Stomach (tissue), 9 donors: ENCODE data around the gene TUBG2. TPM values are rescaled to one million over a fixed set of nuclear protein-coding genes. Genes with fewer than 3 reads are reported as not detected.
"Not testable (repeated sequence)": the region's sequence is repeated elsewhere in the genome, so short reads cannot be mapped to it uniquely, and the experiment has no call there.

Source experiments
- DNase-seq, 2 donors: peaks; one replicate each; pipeline versions ENCODE4 v3.0.0 to v3.0.0-alpha.2; 2013 to 2019
- H3K27ac ChIP-seq, 5 donors: fragments of 200-600 bp in 4 of 5; sonication (generic) in 4 of 5; one replicate each; pipeline ENCODE4 v1.5.1; 2013 to 2019; ENCODE audit warnings: mild to moderate bottlenecking in 1 of 5, moderate library complexity in 1 of 5
- H3K27me3 ChIP-seq, 3 donors: fragments of 200-600 bp; sonication (generic); one replicate each; pipeline ENCODE4 v1.5.1; 2017 to 2019; ENCODE audit warnings: mixed run types in 1 of 3
- H3K36me3 ChIP-seq, 4 donors: fragments of 200-600 bp; sonication (generic); 1 replicate in 3 of 4; 2 replicates in 1 of 4; pipeline ENCODE4 v1.5.1; 2016 to 2019
- H3K4me1 ChIP-seq, 4 donors: fragments of 200-600 bp; sonication (generic); one replicate each; pipeline ENCODE4 v1.5.1; 2016 to 2019
- H3K4me3 ChIP-seq, 4 donors: fragments of 200-600 bp; sonication (generic) in 3 of 4; one replicate each; pipeline ENCODE4 v1.5.1; 2016 to 2019; ENCODE audit warnings: mild to moderate bottlenecking in 1 of 4
- H3K9me3 ChIP-seq, 4 donors: fragments of 200-600 bp; sonication (generic); one replicate each; pipeline ENCODE4 v1.5.1; 2016 to 2019
- EP300 ChIP-seq: sonication (generic); formaldehyde crosslinking; IDR thresholded peaks from one replicate; pipeline ENCODE4 v1.6.1; 2017; ENCODE audit warnings: antibody characterized with exemption
- POLR2A ChIP-seq, 4 donors: fragments of 450-650 bp; IDR thresholded peaks; one replicate each; pipeline ENCODE4 v1.6.1; 2016; ENCODE audit warnings: antibody characterized with exemption in 4 of 4, control low read depth in 2 of 4, mild to moderate bottlenecking in 1 of 4, moderate library complexity in 1 of 4
- POLR2AphosphoS5 ChIP-seq, 3 donors: sonication (generic); formaldehyde crosslinking; IDR thresholded peaks; one replicate each; pipeline ENCODE4 v1.6.1; 2016; ENCODE audit warnings: antibody characterized with exemption in 3 of 3
- WGBS, 5 donors: extraction: QIAGEN DNeasy Blood & Tissue Kit in 3 of 5; methylation state at CpG; one replicate each; pipeline versions ENCODE4 v1.1.5 to v1.1.7; 2013 to 2018; 5-methylcytosine and 5-hydroxymethylcytosine counted together
- intact Hi-C: fragments of 100-400 bp; cut with DNase I; formaldehyde crosslinking; loops from one replicate; pipeline ENCODE4 v1.15.1; 2023; ENCODE audit warnings: low total_unique reads
- polyA plus RNA-seq, 3 donors: library from polyadenylated mRNA; stranded (reverse); fragments of 200-250 nt; gene quantifications; one replicate each; pipeline ENCODE4 v1.2.3, GENCODE V29; 2013
- total RNA-seq, 5 donors: library from RNA; depleted of rRNA; stranded (reverse); fragments of >200 nt; gene quantifications; one replicate each; pipeline versions ENCODE4 v1.1.0 to v1.2.3, GENCODE V29; 2014 to 2016
- TF ChIP-seq, protein P1 (sequence below), 7 experiments: fragments of 450-650 bp in 4 of 7; fragments of 200-600 bp in 3 of 7; sonication (generic) in 3 of 7; IDR thresholded peaks; one replicate each; pipeline ENCODE4 v1.5.1; 2016 to 2019; ENCODE audit warnings: antibody characterized with exemption in 7 of 7, control low read depth in 2 of 7, mild to moderate bottlenecking in 1 of 7
- donor health status: healthy with polysubstance abuse.
- donor health status: Bipolar disorder and iron deficiency.
- donor health status: healthy.

Gene TUBG2
- total and polyA plus RNA-seq, 8 donors = 4.3 to 181 (median 15.9) TPM

DNA sequence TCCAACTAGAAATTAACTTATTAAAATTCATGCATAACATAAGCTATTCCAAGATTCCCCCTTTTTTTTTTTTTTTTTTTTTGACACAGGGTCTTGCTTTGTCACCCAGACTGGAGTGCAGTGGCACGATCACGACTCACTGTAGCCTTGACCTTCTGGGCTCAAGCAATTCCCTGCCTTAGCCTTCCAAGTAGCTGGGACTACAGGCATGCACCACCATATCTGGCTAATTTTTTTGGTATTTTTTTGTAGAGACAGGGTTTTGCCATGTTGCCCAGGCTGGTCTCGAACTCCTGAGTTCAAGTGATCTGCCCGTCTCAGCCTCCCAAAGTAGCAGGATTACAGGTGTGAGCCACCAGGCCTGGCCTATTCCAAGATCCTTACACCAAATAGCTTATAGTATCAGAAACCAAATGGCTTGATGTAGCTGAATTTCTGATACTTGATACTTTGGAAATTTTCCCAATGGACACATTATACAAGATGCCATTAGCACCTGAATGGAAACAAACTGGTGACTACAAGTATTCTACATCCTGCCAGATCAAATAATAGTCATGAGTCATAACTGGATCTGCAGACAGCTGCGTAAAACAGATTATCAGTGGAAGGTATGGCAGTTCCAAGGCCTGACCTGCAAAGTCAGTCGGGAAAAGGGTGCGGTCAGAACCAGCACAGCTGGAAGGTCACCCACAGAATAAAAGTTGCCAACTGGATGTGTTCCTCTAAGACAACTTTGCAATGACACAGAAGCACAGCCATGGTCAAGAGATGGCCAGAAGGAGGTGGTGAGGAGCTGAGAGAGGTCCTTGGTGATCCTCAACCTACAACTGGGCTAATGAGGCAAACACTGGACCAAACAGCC lies 35.1 kb upstream of the TUBG2 start:
- H3K9me3 ChIP-seq = no peaks in the 10 kb centered on the region
- 55 to 73% (median 63%) methylated on average over 7 of the region's 7 CpGs for WGBS, 5 donors
- intact Hi-C loops = no loop called here
- peak; percentile 81 to 84 for DNase-seq
- no peak overlapping the region for H3K4me3 ChIP-seq
- H3K36me3 ChIP-seq = no peaks in the 10 kb centered on the region
- TF ChIP-seq EP300 (no peak), POLR2AphosphoS5 (IDR thresholded peaks at IDR 0.05) (peak; percentile 45 to 92 (median 78))
- H3K27ac ChIP-seq = peak overlapping the region; percentile 71 to 88 (median 79)
- no peaks in the 10 kb centered on the region for H3K27me3 ChIP-seq
- H3K4me1 ChIP-seq = peaks cover 3 to 26% (median 11%) of the 10 kb centered on the region in 4 donors

DNA sequence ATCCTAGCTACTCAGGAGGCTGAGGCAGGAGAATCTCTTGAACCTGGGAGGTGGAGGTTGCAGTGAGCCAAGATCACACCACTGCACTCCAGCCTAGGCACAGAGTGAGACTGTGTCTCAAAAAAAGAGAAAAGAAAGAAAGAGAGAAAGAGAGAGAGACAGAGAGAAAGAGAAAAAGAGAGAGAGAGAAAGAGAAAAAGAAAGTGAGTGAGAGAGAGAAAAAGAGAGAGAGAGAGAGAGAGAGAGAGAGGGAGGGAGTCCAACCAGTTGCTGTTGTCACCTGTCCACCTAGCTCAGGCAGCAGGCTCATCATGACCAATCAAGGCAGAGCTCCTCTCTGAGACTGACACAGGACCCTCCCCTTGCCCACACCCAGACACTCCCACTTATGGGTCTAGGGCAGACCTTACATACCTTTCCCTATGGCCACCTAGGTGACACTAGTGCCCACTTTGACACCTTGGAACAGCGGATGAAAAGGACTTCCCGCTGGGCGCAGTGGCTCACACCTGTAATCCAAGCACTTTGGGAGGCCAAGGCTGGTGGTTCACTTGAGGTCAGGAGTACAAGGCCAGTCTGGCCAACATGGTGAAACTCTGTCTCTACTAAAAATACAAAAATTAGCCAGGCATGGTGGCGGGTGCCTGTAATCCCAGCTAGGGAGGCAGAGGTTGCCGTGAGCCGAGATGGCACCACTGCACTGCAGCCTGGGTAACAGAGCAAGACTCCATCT lies 31.9 kb upstream of the TUBG2 start:
- H3K4me3 ChIP-seq, H3K27me3 ChIP-seq, intact Hi-C loops, H3K36me3 ChIP-seq, H3K9me3 ChIP-seq, DNase-seq: not testable (repeated sequence)
- Histone ChIP-seq H3K27ac (peak overlapping the region in 1 of 5 donors; percentile 8), H3K4me1 (peaks cover 6 to 27% (median 17%) of the 10 kb centered on the region in 4 donors)
- 95 to 98% (median 97%) methylated on average over 6 of the region's 6 CpGs for WGBS, 5 donors

DNA sequence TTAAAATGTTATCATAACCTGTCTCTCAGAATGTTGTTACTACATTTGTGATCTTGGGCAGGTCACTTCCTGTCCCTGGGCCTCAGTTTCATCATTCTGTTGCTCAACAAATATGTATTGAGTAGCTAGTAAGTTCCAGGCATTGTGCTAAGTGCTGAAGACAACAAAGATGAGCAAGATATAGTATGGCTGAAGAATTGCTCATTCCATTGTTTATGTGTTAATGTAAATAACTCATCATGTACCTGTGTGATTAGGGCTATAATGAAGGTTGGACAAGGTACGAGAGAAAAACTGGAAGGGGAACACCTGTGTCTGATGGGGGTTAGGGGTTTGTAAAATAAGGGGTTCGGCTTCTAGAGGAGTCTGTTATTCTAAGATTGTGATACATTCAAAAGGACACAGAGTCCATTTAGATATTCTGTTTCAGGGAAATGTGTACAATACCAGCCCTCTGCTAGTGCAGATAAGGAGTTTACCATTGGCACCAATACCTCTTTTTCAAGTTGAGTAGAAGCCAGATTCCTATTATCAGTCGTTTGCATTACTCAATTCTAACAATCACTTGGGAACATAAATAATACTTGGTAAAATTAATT lies 29.6 kb upstream of the TUBG2 start:
- peaks cover 6 to 26% (median 14%) of the 10 kb centered on the region in 4 donors for H3K4me1 ChIP-seq
- DNase-seq = no peak
- H3K36me3 ChIP-seq = no peaks in the 10 kb centered on the region
- no peaks in the 10 kb centered on the region for H3K9me3 ChIP-seq
- peak overlapping the region; percentile 15 to 80 (median 68) for H3K27ac ChIP-seq
- no peak overlapping the region for H3K4me3 ChIP-seq
- intact Hi-C loops = no loop called here
- WGBS, 5 donors = 34 to 46% (median 42%) methylated on average over 3 of the region's 3 CpGs
- no peak for TF ChIP-seq POLR2A (IDR thresholded peaks at IDR 0.05)
- peak in 2 of 3 donors; percentile 21 to 42 for TF ChIP-seq POLR2AphosphoS5 (IDR thresholded peaks at IDR 0.05)
- no peak for TF ChIP-seq EP300
- TF ChIP-seq, protein P1, sequence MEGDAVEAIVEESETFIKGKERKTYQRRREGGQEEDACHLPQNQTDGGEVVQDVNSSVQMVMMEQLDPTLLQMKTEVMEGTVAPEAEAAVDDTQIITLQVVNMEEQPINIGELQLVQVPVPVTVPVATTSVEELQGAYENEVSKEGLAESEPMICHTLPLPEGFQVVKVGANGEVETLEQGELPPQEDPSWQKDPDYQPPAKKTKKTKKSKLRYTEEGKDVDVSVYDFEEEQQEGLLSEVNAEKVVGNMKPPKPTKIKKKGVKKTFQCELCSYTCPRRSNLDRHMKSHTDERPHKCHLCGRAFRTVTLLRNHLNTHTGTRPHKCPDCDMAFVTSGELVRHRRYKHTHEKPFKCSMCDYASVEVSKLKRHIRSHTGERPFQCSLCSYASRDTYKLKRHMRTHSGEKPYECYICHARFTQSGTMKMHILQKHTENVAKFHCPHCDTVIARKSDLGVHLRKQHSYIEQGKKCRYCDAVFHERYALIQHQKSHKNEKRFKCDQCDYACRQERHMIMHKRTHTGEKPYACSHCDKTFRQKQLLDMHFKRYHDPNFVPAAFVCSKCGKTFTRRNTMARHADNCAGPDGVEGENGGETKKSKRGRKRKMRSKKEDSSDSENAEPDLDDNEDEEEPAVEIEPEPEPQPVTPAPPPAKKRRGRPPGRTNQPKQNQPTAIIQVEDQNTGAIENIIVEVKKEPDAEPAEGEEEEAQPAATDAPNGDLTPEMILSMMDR (IDR thresholded peaks at IDR 0.05) = no peak
- H3K27me3 ChIP-seq = no peaks in the 10 kb centered on the region

DNA sequence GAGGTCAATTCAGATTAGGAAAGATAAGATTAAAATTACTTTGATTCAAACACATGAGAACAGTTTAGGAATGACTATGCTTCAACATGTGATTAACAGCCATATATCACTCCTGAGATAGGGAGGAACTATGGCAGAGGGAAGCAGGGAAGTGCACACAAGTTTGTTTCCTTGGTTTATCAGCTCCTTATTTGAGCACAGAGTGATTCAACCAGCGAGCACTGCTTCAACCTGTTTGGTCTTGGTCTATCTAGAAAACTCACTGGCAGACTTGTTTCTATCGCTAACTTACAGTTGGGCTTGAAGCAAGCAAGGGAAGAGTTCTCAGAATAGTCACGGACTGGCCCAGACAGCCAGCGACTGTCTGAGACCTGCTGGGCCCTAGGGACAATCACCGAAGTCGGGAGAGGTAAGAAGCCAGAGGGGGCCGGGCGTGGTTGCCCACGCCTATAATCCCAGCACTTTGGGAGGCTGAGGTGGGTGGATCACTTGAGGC lies 26.1 kb upstream of the TUBG2 start:
- 24 to 71% (median 40%) methylated on average over 9 of the region's 9 CpGs for WGBS, 5 donors
- peak; percentile 69 to 85 for DNase-seq

More for the DNA sequence above, 26.1 kb upstream of the TUBG2 start:
- no peaks in the 10 kb centered on the region for H3K27me3 ChIP-seq
- TF ChIP-seq POLR2A (IDR thresholded peaks at IDR 0.05) = peak in 1 of 4 donors; percentile 38
- peak in 2 of 3 donors; percentile 92 to 95 for TF ChIP-seq POLR2AphosphoS5 (IDR thresholded peaks at IDR 0.05)
- TF ChIP-seq, protein P1 (IDR thresholded peaks at IDR 0.05) = no peak
- no peak for TF ChIP-seq EP300
- no peaks in the 10 kb centered on the region for H3K36me3 ChIP-seq
- intact Hi-C loops = no loop called here
- H3K9me3 ChIP-seq = no peaks in the 10 kb centered on the region
- peak overlapping the region; percentile 75 to 97 (median 82) for H3K27ac ChIP-seq
- peak overlapping the region in 3 of 4 donors; percentile 12 to 17 (median 13) for H3K4me3 ChIP-seq
- H3K4me1 ChIP-seq = peaks cover 6 to 21% (median 13%) of the 10 kb centered on the region in 4 donors
